Activated CD8-positive, alpha-beta memory T cell treated with anti-CD3 and anti-CD28 coated beads for 1 hour (primary cell): ENCODE data around the gene LCN10.

ENCODE experiments used
- DNase-seq, 2 donors: peaks; one replicate each; pipeline ENCODE4 v3.0.0-alpha.2; 2020; ENCODE audit warnings: low read depth in 1 of 2; ENCODE audit errors: extremely low read depth in 1 of 2

LCN10 gene

DNA sequence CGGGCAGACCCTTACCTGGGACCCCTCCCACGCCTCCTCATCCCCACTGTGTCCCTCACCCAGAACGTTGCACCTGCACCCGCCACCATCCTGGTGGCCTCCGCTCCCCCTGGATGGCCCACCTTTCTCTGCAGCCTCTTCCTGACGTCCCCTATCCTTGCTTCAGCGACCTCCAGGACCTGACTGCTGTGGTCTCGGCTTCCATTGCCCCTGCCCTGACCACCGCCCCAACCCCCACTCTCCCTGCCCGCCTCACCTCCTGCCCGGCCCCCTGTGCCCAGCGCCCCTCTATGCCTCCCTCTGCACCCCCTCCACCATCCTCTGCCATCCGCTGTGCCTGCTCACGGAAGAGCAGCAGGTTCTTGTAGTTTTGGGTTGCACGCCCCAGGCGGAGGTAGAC, 2.2 kb downstream of the LCN10 start:
- DNase-seq: no peak

DNA sequence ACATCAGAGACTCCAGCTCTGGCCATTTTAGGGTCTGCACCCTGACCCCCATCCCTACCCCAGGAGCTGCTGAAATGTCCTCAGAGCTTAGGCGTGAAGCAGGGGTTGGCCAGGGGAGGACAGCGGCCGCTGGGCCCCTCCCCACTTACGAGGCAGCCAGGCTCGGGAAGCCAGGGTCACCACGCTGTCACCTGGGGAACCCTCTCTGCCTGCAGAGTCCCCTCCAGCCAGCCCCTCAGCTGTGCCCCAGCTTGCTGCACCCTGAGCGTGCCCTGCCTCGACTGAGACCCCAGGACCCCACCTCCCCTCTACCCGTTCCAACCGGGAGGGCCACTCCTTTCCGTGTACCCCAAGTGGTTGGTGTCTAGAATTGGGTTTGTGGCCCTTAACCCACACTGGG, 2.7 kb downstream of the LCN10 start:
- DNase-seq: no peak

DNA sequence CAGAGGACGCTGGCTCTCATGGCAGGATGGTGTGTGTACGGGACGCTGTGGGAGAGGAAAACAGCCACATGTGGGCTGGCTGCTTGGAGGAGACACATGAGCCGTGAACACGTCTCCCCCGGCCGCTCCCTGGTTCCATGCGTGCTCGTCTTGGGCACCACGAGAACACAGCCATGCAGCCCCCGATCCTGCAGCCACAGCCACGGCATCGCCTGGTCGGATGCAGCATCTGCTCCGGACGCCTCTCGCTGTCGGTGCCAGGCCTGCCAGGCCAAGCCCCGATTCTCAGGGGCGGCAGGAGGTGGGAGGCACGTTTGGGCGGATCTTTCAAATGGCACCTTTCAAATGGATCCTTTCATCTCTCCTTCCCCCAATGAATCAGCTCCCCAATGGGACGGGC, 3.2 kb downstream of the LCN10 start:
- DNase-seq: no peak

GRCh38 chr9:136738960-136739359, 3.8 kb downstream of the LCN10 start:
- no peak for DNase-seq

GRCh38 chr9:136735812-136736480, 6.8 kb downstream of the LCN10 start:
- DNase-seq: no peak

GRCh38 chr9:136734837-136735496, 7.8 kb downstream of the LCN10 start:
- no peak for DNase-seq

DNA sequence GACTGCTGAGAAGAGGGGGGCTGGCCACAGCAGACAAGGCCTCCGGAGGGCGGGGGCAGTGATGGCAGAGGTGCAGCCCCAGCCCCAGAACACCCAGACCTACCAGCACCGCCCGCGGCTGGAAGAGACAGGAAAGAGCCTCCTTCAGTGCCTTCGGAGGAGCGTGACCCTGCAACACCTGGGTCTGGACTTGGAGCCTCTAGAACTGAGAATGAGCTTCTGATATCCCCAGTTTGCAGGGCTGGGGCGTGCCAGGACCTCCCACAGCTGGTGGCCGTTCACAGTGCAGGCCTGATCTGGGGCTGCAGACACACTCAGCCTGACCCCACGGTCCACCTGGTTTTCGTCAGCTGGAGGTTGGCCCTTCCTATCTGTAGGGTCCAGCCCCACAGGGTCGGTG, 9.1 kb downstream of the LCN10 start:
- DNase-seq: no peak

- DNase-seq: no peak
These were observed 10.1 kb downstream of the LCN10 start for GRCh38 chr9:136732444-136733178.

- no peak for DNase-seq
These were observed 12.8 kb downstream of the LCN10 start for GRCh38 chr9:136729926-136730325.

DNA sequence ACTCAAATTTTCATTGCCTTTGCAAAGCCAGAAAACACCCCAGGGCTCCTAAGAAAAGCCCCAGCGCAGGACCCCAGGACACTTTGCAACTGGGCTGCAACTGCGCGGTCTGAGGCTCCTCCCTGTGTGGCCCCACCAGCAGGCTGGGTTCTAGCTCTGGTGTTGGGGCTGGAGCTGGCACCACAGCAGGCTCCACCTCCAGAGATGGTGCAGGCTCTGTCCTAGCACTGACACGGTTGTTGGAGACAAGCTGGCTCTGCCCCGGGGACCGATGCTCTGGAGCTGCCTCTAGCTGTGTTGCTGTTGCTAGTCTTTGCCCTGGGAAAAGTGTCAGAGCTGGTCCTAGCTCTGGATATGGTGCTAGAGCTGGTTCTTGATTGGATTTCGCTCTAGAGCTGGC, 13.6 kb downstream of the LCN10 start:
- DNase-seq: no peak

DNA sequence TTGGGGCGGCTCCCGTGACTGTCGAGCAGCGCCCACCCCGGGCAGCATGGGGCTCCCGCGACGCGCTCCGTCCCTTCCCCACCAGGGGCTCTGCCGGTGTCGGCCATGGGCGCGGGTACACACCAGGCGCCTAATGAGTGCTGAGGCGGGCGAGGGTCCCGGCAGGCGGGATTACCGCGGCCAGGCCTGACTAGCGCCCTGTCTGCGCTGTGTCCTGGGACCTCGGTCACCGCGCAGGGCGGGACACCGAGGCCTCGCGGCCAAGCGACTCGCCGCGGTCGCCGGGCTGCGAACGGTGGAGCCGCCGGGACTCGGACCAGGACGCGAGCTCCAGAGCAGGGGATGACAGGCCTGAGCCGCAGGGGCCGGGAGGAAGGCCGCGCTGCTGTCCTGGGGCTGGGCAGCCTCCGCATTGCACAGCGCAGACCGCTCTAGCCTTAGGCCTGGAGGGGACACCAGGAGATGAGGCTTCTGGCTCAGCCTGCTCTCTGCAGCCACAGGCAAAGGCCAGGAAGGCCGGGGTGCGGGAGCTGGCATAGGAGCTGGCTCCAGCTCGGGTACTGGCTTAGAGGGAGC, 14.1 kb downstream of the LCN10 start:
- DNase-seq: no peak

DNA sequence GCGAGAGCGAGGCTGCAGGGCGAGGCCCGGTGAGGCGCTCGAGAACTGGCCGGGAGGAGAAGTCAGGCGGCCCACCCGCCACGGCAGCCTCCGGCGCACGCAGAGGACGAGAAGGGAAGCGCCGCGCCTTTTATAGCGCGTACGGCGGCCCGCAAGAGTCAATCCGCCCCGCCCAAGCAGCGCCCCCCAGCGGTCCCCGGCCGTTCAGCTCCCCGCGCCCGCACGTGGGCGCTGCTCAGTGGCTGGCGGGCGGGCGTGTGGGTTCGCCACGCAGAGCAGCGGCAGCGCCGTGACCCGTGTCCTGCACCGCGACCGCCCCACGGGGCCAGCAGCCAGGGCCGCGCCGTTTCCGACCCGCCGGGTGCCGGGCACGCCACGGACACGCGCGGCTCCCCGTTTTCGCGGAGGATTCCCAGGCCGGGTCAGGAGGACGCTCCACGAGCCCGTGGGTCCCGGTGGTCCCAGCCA, 14.6 kb downstream of the LCN10 start:
- DNase-seq: peak; percentile 79 to 91

DNA sequence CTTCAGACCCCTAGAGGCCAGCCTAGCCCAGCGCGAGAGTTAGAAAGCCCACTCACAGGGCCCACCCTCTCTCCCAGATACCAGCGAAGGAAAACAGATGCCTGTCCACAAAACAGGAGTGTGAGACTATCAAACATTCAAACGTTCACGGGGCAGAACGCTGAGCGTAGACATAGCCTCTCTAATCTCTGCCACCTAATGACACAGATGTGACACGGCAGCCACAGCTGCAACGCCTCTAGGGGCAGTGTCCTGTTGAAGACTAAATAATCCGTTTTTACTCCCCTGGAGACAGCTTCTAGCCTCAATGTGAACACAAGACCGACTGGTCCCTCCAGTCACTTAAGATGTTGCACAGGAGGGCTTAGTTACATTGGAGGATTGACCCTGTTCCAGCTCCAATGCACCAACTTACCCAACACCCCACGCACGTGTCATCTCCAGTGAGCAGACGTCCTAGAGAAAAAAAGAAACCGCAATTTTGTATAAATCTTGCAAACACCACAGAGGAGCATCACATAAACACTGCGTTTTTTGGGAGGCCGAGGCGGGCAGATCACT, 16.0 kb downstream of the LCN10 start:
- no peak for DNase-seq

- DNase-seq: no peak
These were observed 16.6 kb downstream of the LCN10 start for GRCh38 chr9:136726118-136726517.

- DNase-seq: no peak
These were observed 17.1 kb downstream of the LCN10 start for GRCh38 chr9:136725612-136726011.

- no peak for DNase-seq
These were observed 18.0 kb downstream of the LCN10 start for GRCh38 chr9:136724772-136725171.

DNA sequence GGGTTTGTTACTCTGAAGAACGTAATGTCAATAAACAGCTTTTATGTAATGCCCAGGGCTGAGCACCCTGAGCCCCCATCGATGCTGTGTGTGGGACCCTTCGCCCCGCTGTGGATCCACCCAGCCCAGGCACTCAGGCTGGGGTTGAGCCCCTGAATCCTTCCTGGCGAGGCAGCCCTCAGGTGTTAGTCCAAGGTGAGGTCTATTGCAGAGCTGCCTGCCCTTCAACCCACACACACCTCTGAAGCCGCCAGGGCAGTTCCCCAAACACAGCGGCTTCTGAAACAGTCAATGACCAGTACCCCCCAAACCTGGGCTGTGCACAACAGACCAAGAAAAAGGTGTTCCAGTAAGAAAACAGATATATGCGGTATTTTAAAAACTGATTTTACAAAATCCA, 18.8 kb downstream of the LCN10 start:
- no peak for DNase-seq

- DNase-seq: no peak
These were observed 19.3 kb downstream of the LCN10 start for GRCh38 chr9:136723362-136723976.

- no peak for DNase-seq
These were observed 19.8 kb downstream of the LCN10 start for GRCh38 chr9:136722969-136723356.

GRCh38 chr9:136722093-136722968, 20.4 kb downstream of the LCN10 start:
- DNase-seq: no peak
